HCT116 (cell line): ENCODE data around the gene PPM1A. TPM values are rescaled to one million over a fixed set of nuclear protein-coding genes. Genes with fewer than 3 reads are reported as not detected.

ENCODE experiments used
- ATAC-seq: fragments of 200-7000 bp; cut with Tn5 transposase; 2 replicates; pipeline ENCODE4 v1.9.1; 2020; ENCODE audit warnings: mild to moderate bottlenecking, moderate library complexity
- BruUV-seq: library from RNA; stranded (reverse); fragments of 400-500 nt; replicated peaks from 2 replicates; lab custom pipeline; 2021; lab: Mats Ljungman, UMichigan
- CTCF ChIA-PET: fragments of 300-600 bp; sonication (Branson Sonifier 250); formaldehyde crosslinking; loops from one replicate; lab custom pipeline; 2021; ENCODE audit warnings: antibody characterized with exemption; lab: Charles Lee
- POLR2A ChIA-PET: fragments of 300-600, 350-600 bp; sonication (Branson Sonifier 250); formaldehyde crosslinking; loops from one replicate; lab custom pipeline; 2021; ENCODE audit warnings: antibody characterized with exemption; lab: Charles Lee
- RAD21 ChIA-PET, 2 experiments: fragments of 300-600 bp; sonication (Branson Sonifier 250); formaldehyde crosslinking; loops; one replicate each; lab custom pipeline; 2023; ENCODE audit warnings: low total read pairs in 2 of 2; ENCODE audit not compliant: uncharacterized antibody in 2 of 2, unreplicated experiment in 2 of 2, low non-redundant PET in 1 of 2; lab: Charles Lee
- DNase-seq: peaks from one replicate; pipeline ENCODE4 v3.0.0-alpha.2; 2010; ENCODE audit warnings: low read depth, low spot score
- H2AFZ ChIP-seq: fragments of 200-600 bp; shearing (Covaris generic), sonication (generic); 2 replicates; pipeline ENCODE4 v1.6.1; 2017; ENCODE audit warnings: low read depth, mixed run types, mixed read lengths, antibody characterized with exemption, low read length; ENCODE audit not compliant: poor library complexity, severe bottlenecking
- H3K27ac ChIP-seq: 2 replicates; pipeline ENCODE4 v1.5.1; 2012; ENCODE audit warnings: low read depth, low read length
- H3K27me3 ChIP-seq: fragments of 200-600 bp; sonication (generic); 2 replicates; pipeline ENCODE4 v1.6.1; 2016; ENCODE audit warnings: mixed run types, low read length, mixed read lengths; ENCODE audit not compliant: insufficient read depth
- H3K36me3 ChIP-seq, 2 experiments: fragments of 200-500 bp in 1 of 2; fragments of 200-600 bp in 1 of 2; sonication (Bioruptor generic) in 1 of 2; sonication (generic) in 1 of 2; 2 replicates each; pipeline versions ENCODE4 v1.5.1 to v1.6.1; 2014 to 2016; ENCODE audit warnings: low read length in 2 of 2, inconsistent platforms in 1 of 2, mixed read lengths in 1 of 2, mixed run types in 1 of 2; ENCODE audit not compliant: insufficient read depth in 2 of 2, control insufficient read depth in 1 of 2
- H3K4me1 ChIP-seq, 2 experiments: fragments of 200-600 bp in 1 of 2; sonication (generic) in 1 of 2; 2 replicates each; pipeline versions ENCODE4 v1.5.1 to v1.6.1; 2012 to 2017; ENCODE audit warnings: low read length in 2 of 2, inconsistent platforms in 1 of 2, mild to moderate bottlenecking in 1 of 2, mixed read lengths in 1 of 2, mixed run types in 1 of 2, moderate library complexity in 1 of 2; ENCODE audit not compliant: insufficient read depth in 2 of 2, control insufficient read depth in 1 of 2
- H3K4me2 ChIP-seq: fragments of 200-600 bp; sonication (generic); 2 replicates; pipeline ENCODE4 v1.6.1; 2017; ENCODE audit warnings: mixed run types, low read length, mixed read lengths
- H3K4me3 ChIP-seq, 2 experiments: fragments of 200-600 bp in 1 of 2; sonication (generic) in 1 of 2; replicated peaks in 1 of 2; 2 replicates each; pipeline ENCODE4 v1.5.1; 2011 to 2016; ENCODE audit warnings: low read length in 2 of 2, control low read depth in 1 of 2, low read depth in 1 of 2, mild to moderate bottlenecking in 1 of 2, mixed read lengths in 1 of 2, mixed run types in 1 of 2
- H3K79me2 ChIP-seq: fragments of 200-600 bp; sonication (generic); 2 replicates; pipeline ENCODE4 v1.6.1; 2017; ENCODE audit warnings: mild to moderate bottlenecking, mixed run types, low read length, moderate library complexity, mixed read lengths; ENCODE audit not compliant: insufficient read depth
- H3K9ac ChIP-seq: fragments of 200-600 bp; sonication (generic); 2 replicates; pipeline ENCODE4 v1.6.1; 2016; ENCODE audit warnings: low read length, mixed read lengths
- H3K9me2 ChIP-seq: fragments of 200-600 bp; sonication (generic), shearing (Covaris generic); 2 replicates; pipeline ENCODE4 v1.6.1; 2017; ENCODE audit warnings: mixed run types, mild to moderate bottlenecking, moderate library complexity; ENCODE audit not compliant: insufficient read depth
- H3K9me3 ChIP-seq, 2 experiments: fragments of 200-500 bp in 1 of 2; fragments of 200-600 bp in 1 of 2; sonication (Bioruptor generic) in 1 of 2; sonication (generic) in 1 of 2; 2 replicates each; pipeline ENCODE4 v1.6.1; 2014 to 2017; ENCODE audit warnings: low read length in 2 of 2, mixed read lengths in 2 of 2, inconsistent platforms in 1 of 2, low read depth in 1 of 2, mild to moderate bottlenecking in 1 of 2, mixed run types in 1 of 2, moderate library complexity in 1 of 2; ENCODE audit not compliant: control insufficient read depth in 1 of 2, insufficient read depth in 1 of 2
- H4K20me1 ChIP-seq: fragments of 200-600 bp; sonication (generic), shearing (Covaris generic); 2 replicates; pipeline ENCODE4 v1.6.1; 2017; ENCODE audit warnings: mixed run types, mild to moderate bottlenecking, moderate library complexity; ENCODE audit not compliant: insufficient read depth
- FOSL1 ChIP-seq: IDR thresholded peaks from 2 replicates; pipeline ENCODE4 v1.6.1; 2012; ENCODE audit warnings: low read depth
- JUND ChIP-seq: IDR thresholded peaks from 2 replicates; pipeline ENCODE4 v1.6.1; 2012
- SRF ChIP-seq: IDR thresholded peaks from 2 replicates; pipeline ENCODE4 v1.6.1; 2012; ENCODE audit warnings: low read depth
- TCF7L2 ChIP-seq: IDR thresholded peaks from 2 replicates; pipeline ENCODE4 v1.7.0; 2011; ENCODE audit warnings: borderline replicate concordance, inconsistent platforms; ENCODE audit not compliant: insufficient read depth, insufficient read length; ENCODE audit errors: extremely low read depth
- intact Hi-C: fragments of 100-400 bp; cut with micrococcal nuclease; formaldehyde crosslinking; loops from 2 replicates; pipeline ENCODE4 v1.10.0; 2022
- total RNA-seq: library from RNA; stranded (reverse); gene quantifications from one replicate; pipeline ENCODE4 v1.2.1, GENCODE V29; 2021; ENCODE audit not compliant: unreplicated experiment
- TF ChIP-seq, protein P1 (sequence below): IDR thresholded peaks from 2 replicates; pipeline ENCODE4 v1.6.1; 2012

Gene PPM1A
- total RNA-seq, 1 experiment from 2014 or later: 32.8 TPM

DNA sequence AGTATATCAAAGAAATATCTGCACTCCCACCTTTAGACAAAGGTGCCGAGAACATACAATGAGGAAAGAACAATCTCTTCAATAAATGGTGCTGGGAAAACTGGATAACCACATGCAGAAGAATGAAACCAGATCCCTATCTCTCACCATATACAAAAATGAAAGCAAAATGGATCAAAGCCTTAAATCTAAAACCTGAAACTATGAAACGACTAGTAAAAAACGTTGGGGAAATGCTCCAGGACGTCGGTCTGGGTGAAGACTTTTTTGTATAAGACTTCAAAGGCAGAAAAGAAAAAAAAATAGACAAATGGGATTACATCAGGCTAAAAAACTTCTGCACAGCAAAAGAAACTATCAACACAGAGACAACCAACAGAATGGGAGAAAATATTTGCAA is 83.8 kb downstream of the PPM1A start:
- CTCF ChIA-PET: interaction anchor here (1.9 to 2.5 kb wide), 4 partner anchors 17 to 229 kb away, joined by 5 to 17 read pairs (median 15); no protein-coding TSS in a partner anchor
- ATAC-seq: no peak
- intact Hi-C loops: loop anchor here (1.0 to 10.0 kb wide), 4 partner anchors 66 to 919 kb away; no protein-coding TSS in a partner anchor
- no peaks in the 10 kb centered on the region for H3K36me3 ChIP-seq
- no peak overlapping the region for H3K4me2 ChIP-seq
- TF ChIP-seq SRF (no peak), JUND (no peak), TCF7L2 (no peak)
- TF ChIP-seq, protein P1, sequence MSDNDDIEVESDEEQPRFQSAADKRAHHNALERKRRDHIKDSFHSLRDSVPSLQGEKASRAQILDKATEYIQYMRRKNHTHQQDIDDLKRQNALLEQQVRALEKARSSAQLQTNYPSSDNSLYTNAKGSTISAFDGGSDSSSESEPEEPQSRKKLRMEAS: no peak
- TF ChIP-seq, all 23 proteins: peak for 0
- Histone ChIP-seq H3K4me1 (peaks cover 3 to 11% of the 10 kb centered on the region in 2 experiments; a peak in 2 of 4 replicates), H3K27ac (no peak overlapping the region), H3K79me2 (no peaks in the 10 kb centered on the region), H3K9me3 (no peaks in the 10 kb centered on the region), H4K20me1 (no peaks in the 10 kb centered on the region), H3K9me2 (no peaks in the 10 kb centered on the region), H3K27me3 (no peaks in the 10 kb centered on the region), H3K9ac (no peak overlapping the region), H2AFZ (no peak overlapping the region), H3K4me3 (no peak overlapping the region)
- DNase-seq: no peak
- ChIA-PET POLR2A (interaction anchor here (0.7 kb wide), 1 partner anchor 142 kb away, joined by 3 read pairs; no protein-coding TSS in a partner anchor), RAD21 (no interaction called here)
- BruUV-seq: no TSS peak

DNA sequence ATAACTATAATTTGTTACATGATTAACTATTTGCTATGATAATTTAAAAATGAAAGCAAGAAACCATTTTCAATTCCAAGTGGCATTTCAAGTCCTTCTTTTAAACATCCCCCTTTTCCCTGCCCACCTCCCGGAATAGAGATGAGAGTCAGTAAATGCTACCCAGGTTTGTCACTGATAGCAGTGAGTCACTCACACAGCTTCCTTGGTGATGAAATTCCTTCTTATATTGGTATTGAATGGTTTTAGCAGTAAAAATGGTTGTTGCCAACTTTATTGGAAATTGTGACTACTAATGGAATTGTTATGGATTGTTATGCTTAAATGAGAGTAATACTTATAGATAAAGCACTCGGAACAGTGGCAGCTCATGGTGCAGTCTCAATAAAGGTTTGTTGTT is 90.5 kb downstream of the PPM1A start:
- H3K4me2 ChIP-seq: no peak overlapping the region
- no peaks in the 10 kb centered on the region for H3K36me3 ChIP-seq
- H3K4me1 ChIP-seq: no peaks in the 10 kb centered on the region
- no peak overlapping the region for H2AFZ ChIP-seq
- POLR2A ChIA-PET: no interaction called here
- no peaks in the 10 kb centered on the region for H3K9me3 ChIP-seq
- intact Hi-C loops: loop anchor here (10.0 kb wide), 1 partner anchor 145 kb away; no protein-coding TSS in a partner anchor
- no peak overlapping the region for H3K4me3 ChIP-seq
- CTCF ChIA-PET: interaction anchor here (1.2 kb wide), 1 partner anchor 10 kb away, joined by 3 read pairs; no protein-coding TSS in a partner anchor
- DNase-seq (no peak), ATAC-seq (no peak)
- H3K9me2 ChIP-seq: no peaks in the 10 kb centered on the region
- H3K9ac ChIP-seq: no peak overlapping the region
- H4K20me1 ChIP-seq: no peaks in the 10 kb centered on the region
- no peaks in the 10 kb centered on the region for H3K79me2 ChIP-seq
- BruUV-seq: no TSS peak
- TF ChIP-seq FOSL1: 0 out of 2 replicates have a peak, but pooled peaks have one; percentile 19
- TF ChIP-seq, protein P1: no peak
- no peaks in the 10 kb centered on the region for H3K27me3 ChIP-seq
- H3K27ac ChIP-seq: no peak overlapping the region
- RAD21 ChIA-PET: no interaction called here
